ENCODE results near the gene KIAA0930.
A peak's percentile ranks its signal among the peaks of the same experiment; 100 is the strongest.
"Not testable (repeated sequence)": the region's sequence is repeated elsewhere in the genome, so short reads cannot be mapped to it uniquely, and the experiment has no call there.

KIAA0930 gene

DNA sequence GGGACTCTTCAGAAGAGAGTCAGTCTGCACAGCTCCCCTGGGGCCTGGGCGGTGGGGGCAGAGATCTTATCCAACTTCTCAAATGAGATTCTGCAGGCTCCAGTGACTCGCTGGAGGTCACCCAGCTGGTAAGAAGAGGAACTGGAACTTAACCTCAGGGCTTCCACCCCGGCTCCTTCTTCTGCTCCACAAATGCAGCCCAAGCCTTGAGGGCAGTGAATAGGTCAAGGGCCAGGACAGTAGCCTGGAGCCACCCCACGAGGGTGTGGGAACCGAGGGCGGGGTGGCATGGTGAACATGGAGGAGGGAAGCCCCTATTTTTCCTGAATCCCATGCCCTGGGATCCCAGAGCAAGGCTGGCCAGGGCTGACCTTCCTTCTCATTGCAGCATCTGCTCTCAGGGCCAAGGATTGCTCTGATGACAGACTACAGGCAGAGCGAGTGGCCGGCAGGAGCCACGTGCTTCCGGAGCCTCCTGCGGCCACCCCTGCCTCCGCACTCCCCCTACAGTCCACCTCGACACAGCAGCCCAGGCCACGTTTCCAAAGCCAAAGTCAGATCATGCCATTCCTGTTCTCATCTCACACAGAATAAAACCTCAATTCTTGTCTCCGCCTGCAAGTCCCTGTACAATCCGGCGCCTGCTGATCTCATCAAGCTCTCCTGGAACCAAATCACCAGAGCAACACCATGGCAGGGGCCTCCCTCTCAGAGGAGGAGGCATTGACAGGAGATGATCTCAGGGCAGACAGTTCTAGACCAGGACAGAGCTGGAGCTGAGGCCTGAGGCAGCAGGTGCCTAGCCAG is 23.0 kb upstream of the KIAA0930 start:
- DNase-seq (ENCODE audit: low read depth in 1 of 2, low spot score in 1 of 2), result no peak

DNA sequence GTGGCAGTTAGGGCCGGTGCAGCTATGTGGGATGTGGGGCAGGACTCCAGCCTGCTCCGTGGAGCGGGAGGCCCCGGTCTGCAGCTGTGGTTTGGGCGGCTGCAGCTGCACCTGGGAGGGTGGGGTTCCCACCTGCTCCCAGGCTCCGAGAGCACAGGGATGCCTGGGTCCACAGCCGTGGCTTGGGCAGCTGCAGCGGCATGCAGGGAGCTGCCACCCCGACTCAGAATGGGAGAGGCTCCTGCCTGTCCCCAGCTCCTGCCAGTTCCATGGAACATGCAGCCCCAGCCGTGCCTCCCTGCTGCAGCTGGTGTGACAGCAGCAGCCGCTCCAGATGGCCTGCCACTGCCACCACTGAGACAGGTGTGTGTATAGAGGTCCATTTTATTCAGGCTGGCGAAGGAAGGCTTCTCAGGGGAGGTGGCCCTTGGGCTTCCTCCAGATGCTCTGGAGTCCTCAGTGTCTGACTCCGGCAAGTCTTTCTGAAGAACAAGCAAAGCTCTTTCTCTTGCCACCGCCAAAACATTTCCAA is 22.3 kb upstream of the KIAA0930 start:
- DNase-seq (ENCODE audit: low read depth in 1 of 2, low spot score in 1 of 2), result no peak

DNA sequence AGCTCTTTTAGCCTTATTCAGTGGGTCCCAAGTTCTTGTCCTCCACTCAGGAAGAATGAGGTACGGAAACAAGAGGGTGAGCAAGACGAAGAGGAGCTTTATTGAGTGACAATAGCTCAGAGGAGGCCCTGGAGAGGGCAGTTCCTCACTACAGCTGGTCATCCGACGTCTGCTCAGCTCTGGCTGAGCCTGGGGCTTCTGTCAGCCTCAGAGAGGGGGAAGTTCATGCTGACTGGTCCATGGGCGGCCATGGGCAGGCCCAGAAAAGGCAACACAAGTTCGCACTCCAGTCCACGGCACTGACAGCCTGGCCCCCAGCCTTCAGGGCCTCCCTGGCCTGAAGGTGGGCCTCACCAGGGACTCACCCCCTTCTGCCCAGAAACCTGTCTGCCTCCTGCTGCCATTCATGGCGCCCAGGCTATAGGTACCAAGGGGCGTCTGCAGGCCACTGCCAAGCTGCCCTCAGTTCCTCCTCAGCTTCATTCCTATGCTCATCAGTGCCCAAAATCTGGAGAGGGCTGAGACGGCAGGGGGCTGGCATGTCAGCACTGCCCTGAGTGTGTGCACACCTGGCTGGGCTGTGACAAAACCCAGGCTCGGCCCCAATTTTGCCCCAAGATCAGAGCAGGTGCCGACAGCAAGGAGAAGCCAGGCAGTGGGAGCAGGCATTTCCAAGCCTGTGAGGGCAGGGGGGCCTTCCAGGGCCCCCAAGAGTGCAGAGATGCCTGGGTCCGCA is 21.7 kb upstream of the KIAA0930 start:
- DNase-seq (ENCODE audit: low read depth in 1 of 2, low spot score in 1 of 2), result no peak

DNA sequence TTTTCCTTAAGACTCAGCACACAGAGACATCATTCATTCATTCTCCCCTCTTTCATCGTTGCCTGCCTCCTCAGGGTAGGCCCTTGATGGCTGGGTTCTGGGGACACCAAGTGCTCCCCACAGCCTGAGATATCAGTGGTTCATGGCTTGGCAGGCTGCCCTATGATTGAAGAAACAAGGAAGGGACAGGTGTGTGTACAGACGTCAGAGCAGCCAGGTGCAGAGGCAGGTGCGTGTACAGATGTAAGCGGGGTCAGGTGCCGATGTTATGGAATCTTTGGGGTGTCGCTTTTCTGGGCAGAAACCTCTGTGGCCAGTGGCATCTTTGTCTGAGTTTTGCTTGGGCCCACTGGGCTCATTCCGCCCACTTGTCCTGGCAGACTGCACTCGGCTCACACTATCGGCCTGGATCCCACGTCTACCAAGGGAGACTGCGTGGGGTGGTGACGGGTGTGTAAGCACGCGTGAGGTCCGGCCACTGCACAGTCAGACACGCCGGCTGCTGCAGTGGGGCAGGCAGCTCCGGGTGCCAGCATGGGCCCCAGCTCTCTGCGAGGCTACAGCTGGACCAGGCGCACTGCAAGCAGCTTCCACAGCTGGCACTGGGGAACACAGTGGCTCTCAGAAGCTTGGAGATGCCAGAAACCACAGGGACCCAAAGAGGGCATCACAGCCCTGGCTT is 20.9 kb upstream of the KIAA0930 start:
- no peak for DNase-seq (ENCODE audit: low read depth in 1 of 2, low spot score in 1 of 2)

DNA sequence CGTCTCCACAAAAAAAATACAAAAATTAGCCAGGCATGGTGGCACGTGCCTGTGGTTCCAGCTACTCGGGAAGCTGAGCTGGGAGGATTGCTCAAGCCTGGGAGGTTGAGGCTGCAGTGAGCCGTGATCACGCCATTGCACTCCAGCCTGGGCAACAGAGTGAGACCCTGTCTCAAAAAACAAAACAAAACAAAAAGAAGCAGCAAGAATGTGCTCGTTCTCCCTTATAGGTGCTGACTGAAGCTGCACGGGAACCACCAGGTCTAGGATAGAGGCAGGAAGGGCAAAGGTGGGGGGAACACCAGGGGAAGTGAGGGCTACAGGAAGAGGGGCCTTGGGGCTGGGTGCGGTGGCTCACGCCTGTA is 19.7 kb upstream of the KIAA0930 start:
- DNase-seq (ENCODE audit: low read depth in 1 of 2, low spot score in 1 of 2), result not testable (repeated sequence)

DNA sequence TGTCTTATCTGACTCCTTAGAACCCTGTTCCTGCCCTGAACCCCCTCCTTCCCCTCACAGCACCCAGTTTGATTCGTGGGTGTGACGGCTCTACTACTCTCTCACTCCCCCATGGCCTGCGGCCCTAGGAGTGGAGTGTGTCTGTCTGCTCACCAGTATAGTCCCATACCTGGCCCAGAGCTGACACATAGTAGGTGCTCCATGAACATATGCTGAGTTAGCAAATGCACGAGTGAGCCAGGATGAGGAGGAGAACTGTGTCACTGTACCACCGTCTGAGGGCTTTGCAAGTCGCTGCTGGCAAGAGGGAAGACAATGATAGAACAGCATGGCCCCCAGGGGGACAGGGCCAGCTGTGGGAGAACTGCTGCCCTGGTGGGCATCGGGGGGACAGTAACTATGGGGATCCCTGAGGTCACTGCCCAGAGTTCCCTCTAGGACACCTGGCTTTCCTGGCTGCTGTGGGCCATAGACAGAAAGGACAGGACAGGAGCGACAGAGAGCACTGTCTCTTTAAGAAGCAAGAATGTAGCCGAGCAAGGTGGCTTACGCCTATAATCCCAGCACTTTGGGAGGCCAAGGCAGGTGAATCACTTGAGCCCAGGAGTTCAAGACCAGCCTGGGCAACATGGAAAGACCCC is 19.2 kb upstream of the KIAA0930 start:
- DNase-seq (ENCODE audit: low read depth in 1 of 2, low spot score in 1 of 2), result no peak

DNA sequence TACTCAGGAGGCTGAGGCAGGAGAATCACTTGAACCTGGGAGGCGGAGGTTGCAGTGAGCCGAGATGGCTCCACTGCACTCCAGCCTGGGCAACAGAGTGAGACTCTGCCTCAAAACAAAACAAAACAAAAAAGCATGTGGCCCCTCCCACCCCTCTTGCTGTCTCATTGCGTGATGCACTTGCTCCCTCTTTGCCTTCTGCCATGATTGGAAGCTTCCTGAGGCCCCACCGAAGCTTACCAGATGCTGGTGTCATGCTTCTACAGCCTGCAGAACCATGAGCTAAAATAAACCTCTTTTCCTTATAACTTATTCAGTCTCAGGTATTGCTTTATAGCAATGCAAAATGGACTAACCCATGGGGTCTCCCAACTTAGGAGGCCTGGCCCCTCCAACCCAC is 17.2 kb upstream of the KIAA0930 start:
- not testable (repeated sequence) for DNase-seq (ENCODE audit: low read depth in 1 of 2, low spot score in 1 of 2)

DNA sequence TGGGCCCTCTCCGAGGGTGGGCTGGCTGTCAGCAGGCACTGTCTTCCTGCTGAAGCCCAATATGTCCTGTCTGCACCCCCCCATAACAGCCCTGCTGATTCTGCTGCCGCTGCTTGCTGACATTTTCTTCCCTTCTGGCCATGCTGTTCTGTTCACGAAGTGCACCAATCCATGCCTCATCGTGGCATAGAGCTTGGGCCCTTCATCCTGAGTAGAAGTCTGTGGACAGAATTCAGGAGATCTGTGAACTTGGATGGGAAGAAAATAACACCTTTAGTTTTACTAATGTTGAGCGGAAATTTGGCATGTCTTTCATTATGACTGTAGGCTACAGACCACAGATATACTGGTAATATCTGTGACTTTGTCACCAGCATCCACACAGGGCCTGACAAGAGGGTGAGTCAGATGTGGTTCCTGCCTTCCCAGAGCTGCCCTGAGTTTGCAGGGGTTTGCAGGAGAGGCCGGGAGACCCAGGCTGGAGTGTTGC is 14.1 kb upstream of the KIAA0930 start:
- DNase-seq (ENCODE audit: low read depth in 1 of 2, low spot score in 1 of 2), result no peak

DNA sequence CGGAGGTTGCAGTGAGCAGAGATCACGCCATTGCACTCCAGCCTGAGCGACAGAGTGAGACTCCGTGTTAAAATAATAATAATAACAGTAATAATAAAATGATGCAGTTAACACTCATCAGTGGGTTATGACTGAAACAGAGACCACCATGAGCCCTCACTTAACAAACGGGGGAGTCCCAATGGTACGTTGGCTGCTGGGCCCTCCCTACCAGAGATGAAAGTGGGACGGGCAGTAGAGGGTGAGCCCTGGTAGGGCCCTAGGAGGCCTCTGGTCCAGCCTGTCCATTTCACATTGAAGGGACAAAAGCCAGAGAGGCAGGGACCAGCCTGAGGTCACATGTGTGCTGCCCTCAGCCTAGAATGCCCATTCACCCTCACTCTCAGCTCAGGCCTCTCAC is 13.7 kb upstream of the KIAA0930 start:
- DNase-seq (ENCODE audit: low read depth in 1 of 2, low spot score in 1 of 2), result no peak

DNA sequence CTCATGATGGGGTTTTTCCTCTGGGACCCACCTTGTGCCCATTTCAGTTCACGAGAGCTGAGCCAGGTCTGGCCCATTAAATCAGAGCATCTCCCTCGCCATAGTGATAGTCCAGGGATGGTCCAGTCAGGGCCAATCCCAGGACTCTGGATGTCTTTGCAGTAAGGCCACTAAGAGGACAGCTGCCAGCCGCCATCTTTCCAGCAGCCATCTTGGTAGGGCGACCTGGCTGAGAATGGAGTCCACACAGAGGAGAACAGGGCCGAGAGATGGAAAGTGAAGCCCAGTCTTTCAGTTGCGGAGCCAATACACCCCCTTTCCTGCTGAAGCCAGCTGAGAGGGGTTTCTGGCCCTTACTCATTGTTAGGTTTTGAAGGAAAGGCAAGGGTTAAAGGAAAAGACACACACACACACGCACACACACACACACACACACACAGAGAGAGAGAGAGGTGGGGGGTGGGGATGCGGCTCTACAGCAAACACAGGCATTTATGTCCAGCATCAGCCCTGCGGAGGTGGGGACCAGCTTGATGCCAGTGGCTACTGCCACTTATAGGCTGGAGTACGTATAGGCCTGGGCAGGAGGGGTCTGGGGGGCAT is 12.4 kb upstream of the KIAA0930 start:
- DNase-seq (ENCODE audit: low read depth in 1 of 2, low spot score in 1 of 2), result no peak

DNA sequence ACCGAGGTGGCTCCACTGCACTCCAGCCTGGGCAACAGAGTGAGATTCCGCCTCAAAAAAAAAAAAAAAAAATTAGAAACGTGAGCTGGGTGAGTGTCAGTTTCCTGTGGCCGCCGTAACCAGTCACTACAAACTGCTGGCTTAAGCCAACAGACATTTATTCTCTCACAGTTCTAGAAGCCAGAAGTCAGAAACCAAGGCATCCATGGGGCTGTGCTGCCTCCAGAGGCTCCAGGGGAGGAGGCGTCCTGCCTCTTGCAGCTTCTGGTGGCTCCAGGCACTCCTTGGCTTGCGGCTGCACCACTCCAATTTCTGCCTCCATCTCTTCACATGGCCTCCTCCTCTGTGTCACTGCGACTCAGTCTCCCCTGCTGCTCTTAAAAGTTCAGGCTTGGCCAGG is 11.1 kb upstream of the KIAA0930 start:
- no peak for DNase-seq (ENCODE audit: low read depth in 1 of 2, low spot score in 1 of 2)

DNA sequence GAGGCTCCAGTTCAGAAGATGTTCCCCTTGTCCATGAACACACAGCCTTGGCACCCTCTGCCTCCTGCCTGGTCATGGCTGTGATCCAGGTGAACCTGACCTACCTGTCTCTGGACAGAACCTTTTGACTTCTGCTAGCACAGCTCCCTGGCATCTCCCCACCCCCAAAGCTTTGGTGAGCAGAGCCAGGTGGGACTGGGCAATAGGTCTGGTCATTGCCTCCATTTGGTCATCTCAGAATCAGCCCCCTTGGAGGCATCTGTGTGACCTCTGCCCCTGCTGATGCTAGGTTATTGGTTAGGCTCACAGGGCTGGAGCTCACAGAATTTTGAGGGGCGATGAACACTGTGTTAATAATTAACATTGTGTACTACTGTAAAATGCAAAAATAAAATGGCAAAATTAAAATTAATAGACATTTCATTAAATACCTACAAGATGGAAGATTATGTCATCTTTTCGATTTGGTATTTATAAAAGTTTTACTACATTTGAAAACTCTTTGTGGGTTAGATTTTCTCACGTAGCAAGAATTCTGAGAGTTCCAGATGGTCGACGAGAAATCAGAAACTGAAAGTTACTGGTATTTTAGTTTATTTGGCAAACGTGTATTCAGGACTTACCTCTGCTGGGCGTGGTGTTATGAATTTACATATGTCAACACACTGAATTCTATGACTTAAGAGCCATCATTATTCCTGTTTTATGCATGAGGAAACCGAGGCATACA is 8.3 kb upstream of the KIAA0930 start:
- no peak for DNase-seq (ENCODE audit: low read depth in 1 of 2, low spot score in 1 of 2)

DNA sequence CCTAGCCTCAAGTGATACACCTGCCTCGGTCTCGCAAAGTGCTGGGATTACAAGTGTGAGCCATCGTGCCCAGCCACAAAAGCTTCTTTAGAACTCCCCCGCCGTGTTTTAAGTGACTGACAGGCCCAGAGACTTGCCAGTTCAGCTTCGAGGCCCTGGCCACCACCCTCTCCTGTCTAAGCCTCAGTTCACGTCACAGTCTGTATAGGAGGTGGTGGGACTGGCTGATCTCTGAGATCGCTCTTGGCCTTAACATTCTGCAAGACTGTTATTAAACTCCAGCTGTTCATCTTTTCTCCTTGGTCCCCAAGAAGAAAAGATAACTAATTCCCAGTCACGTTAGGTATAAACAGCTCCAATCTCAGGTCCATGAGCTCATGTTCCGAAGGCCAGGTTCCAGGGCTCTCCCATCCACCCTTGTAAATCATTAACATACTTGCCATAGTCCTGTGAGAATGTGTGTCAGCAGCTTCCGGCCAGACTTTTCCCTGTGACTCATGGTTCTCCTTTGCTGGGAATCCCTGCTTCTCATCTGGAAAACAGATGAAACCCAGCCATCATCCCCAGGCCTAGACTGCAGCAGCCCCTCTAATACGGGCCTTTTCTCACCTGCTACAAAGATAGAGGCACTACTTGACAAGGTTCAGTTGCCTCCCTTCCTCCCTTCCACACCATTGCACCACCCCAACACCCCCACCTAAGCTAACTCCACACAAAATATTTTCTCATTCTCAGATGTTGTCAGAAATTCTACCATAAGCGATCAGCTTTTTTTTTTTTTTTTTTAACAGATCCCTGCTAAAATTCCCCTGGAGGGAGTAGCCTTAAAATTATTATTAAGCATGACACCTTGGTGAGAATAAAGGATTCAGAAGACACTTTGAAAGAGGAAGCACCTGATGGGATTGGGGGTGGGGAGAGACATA is 5.6 kb upstream of the KIAA0930 start:
- DNase-seq (ENCODE audit: low read depth in 1 of 2, low spot score in 1 of 2), result no peak

DNA sequence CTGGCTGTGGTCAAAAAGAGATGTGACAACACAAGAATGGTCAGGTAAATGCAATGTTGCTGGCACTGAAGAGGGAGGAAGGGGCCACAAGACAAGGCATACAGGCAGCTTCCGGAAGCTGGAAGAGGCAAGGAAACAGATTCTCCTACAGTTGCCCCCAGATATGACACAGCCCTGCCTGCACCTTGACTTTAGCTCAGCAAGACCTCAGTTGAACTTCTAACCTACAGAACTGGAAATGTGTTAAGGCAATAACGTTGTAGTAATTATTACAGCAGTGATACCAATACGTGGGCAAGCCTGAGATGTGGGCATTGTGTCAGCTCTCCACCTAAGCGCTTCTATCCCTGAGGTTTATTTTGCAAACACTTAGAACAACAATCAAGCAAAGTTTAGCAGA is 4.2 kb upstream of the KIAA0930 start:
- no peak for DNase-seq (ENCODE audit: low read depth in 1 of 2, low spot score in 1 of 2)

DNA sequence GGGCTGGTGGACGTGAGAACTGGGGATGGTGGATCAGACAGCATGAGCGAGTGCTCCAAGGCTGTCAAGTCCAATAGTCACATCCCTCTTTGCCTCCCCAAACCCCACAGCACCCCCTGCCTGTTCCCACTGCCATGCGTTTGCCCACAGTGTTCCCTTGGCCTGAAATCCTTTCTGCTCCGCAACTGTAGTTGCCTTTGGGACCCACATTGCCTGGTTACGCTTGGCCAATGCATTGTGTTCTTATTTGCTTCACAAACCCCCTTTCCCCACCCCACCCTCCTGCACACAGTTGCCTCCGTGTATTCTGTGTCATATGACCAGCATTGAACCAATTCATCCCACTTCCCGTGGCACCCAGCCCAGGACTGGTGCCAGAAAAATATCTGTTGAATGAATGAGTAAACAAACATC is 2.1 kb upstream of the KIAA0930 start:
- DNase-seq (ENCODE audit: low read depth in 1 of 2, low spot score in 1 of 2), result no peak

DNA sequence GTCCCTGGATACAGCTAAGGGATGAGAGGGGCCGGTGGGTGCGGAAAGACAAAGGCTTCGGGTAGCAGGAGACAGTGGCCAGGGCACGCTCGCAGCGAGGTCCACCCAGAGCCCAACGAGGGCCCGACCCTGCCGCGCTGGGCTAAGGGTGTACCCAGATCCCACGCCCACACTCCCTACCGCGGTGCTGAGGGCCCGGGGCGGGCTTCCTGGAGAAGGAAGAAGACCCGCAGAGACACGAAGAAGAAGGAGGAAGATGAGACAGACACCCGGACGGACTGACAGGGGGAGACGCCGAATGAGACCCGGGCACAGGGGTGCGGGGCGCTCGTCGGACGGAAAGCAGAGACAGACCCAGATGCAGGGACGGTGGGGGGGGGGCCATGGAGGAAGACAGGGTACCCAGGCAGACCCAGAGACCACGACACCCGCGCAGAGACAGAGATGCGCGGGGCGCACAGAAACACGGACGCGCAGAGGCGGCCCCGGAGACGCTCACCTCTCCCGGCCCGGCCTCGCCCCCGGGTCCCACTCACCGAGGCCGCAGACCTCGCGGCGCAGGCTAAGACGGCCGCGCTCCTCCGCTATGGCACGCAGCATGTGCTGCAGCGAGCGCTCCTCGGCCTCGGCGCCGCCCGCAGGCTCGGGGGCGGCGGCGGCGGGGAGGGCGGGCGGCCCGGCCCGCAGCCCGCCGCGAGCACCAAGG is 437 bp downstream of the KIAA0930 start:
- DNase-seq (ENCODE audit: low read depth in 1 of 2, low spot score in 1 of 2), result peak in 1 of 2 donors; percentile 18

DNA sequence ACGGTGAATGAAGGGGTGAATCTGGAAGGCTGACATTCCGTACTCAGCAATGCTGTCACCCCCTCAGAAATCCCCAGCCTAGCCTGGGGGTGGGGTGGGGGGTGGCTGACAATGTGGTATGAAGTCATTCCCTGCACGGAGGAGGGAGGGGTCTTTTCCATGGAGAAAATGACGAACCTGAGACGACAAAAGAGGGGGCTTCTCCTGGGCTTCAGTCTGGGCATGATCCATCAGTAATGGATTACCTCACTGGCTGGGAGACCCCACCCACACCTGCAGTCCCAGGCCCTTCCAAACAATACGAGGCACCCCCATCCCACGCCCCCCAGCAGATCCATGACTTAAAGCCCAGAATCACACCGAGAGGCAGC is 1.0 kb downstream of the KIAA0930 start:
- DNase-seq (ENCODE audit: low read depth in 1 of 2, low spot score in 1 of 2), result no peak

DNA sequence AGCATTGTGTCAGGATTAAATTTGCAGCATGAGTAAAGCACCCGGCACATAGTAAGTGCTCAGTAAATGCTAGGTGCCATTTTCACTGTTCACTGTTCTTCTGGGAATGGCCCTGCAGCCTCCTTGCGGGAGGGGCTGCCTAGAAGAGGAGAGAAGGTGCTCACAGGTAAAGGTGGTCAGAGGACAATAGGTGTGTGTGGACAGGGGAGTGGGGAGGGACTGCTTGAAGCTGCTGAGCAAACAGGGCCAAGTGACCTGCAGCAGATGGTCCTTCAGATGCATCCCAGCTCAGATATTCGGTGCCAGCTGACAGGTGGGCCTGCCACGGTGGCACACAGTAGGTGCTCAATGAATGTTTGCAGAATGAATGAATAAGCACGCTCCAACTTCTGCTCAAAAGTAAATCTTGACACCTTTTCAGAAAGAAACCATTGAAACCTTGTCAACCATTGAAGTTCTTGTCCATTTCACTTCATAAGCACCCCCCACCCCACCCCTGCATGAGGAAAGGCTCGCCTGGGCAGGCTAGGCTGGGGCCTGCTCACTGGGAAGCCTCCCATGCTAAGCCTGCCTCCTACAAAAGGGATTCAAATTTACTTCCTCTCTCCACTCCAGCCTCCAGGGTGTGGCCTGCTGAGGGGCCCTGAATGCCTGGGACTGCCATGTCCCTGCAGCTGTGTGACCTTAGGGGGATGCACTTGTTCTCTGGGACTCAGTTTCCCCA is 1.6 kb downstream of the KIAA0930 start:
- DNase-seq (ENCODE audit: low read depth in 1 of 2, low spot score in 1 of 2), result no peak

Data from stimulated activated CD4-positive, alpha-beta T cell treated with anti-CD3 and anti-CD28 coated beads, Interleukin-15, amount 100 ng/mL, for 1 hour (primary cell).